PC-9 (cell line): Measurements from ENCODE around the gene SPDYE4.

Experiments
- CTCF ChIP-seq: fragments of 200-600 bp; sonication (generic); conservative IDR thresholded peaks from 2 replicates; pipeline ENCODE4 v1.6.1; 2017; ENCODE audit warnings: mixed run types, antibody characterized with exemption, mild to moderate bottlenecking, moderate library complexity
- EZH2 ChIP-seq: fragments of 200-600 bp; sonication (generic); IDR thresholded peaks from 2 replicates; pipeline ENCODE4 v1.8.0; 2017; ENCODE audit warnings: antibody characterized with exemption, low read depth

DNA sequence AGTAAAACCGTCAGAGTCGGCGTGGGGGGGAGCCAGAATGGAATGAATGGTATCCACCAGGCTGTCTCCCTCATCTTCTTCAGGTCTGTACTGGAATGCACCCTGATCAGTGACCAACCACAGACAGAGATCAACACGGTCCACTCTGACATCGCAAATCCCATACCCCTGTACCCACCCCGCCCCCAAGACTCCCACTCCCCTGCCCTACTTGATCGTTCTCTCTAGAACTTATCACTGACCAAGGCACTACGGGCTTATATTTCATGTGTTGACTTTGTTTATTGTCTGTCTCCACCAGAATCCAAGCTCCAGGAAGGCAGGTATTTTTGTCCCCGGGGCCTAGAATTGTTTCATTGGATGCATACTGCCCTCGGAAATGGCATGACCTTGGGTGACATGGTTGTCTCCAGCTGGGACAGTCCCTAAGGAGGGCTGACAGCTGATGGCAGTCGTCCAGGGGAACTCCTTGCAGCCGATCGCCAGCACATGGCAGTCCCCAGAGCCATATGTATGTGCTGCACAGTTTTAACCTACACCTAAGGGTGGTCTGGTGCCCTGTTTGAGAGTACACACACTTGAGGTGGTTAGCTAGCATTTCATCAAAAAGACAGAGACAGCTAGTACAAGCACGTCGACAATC lies 41.3 kb upstream of the SPDYE4 start:
- no peak for TF ChIP-seq CTCF
- no peak for TF ChIP-seq EZH2
